ENCODE results near the gene TMEM127.

Gene TMEM127

GRCh38 chr2:96274355-96275056, 8.7 kb upstream of the TMEM127 start:
- TF ChIP-seq TAF1 (IDR thresholded peaks at IDR 0.05; ENCODE audit: borderline replicate concordance, insufficient read depth, low read length) (no peak), SIN3A (IDR thresholded peaks at IDR 0.05; ENCODE audit: borderline replicate concordance, insufficient read depth, low read length) (no peak), FOXP2 (optimal IDR thresholded peaks at IDR 0.05; ENCODE audit: borderline replicate concordance, extremely low read depth, extremely low read length, insufficient read depth) (no peak), POLR2AphosphoS5 (IDR thresholded peaks at IDR 0.05; ENCODE audit: low read depth, low read length) (no peak), REST (IDR thresholded peaks at IDR 0.05; ENCODE audit: insufficient read depth in 1 of 2, low read depth in 2 of 2, low read length in 2 of 2) (no peak)

DNA sequence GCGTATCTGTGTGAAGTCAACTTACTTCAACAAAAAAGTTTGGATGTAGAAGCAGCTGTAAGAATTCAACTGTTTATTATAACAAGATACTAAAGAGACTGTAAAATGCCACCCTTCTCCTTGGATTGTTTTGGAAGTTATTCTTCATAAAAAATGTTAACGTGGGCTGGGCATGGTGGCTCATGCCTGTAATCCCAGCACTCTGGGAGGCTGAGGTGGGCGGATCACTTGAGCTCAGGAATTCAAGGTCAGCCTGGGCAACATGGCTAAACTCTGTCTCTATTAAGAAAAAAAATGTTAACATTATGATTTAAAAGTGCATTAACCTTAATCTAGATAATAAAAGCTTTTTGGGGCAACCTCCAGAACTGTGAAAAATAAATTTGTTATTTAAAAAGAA, 8.0 kb upstream of the TMEM127 start:
- TF ChIP-seq REST (IDR thresholded peaks at IDR 0.05; ENCODE audit: insufficient read depth in 1 of 2, low read depth in 2 of 2, low read length in 2 of 2), result no peak
- TF ChIP-seq POLR2AphosphoS5 (IDR thresholded peaks at IDR 0.05; ENCODE audit: low read depth, low read length), result no peak
- TF ChIP-seq SIN3A (IDR thresholded peaks at IDR 0.05; ENCODE audit: borderline replicate concordance, insufficient read depth, low read length), result no peak
- TF ChIP-seq TAF1 (IDR thresholded peaks at IDR 0.05; ENCODE audit: borderline replicate concordance, insufficient read depth, low read length), result no peak
- TF ChIP-seq FOXP2 (optimal IDR thresholded peaks at IDR 0.05; ENCODE audit: borderline replicate concordance, extremely low read depth, extremely low read length, insufficient read depth), result no peak

DNA sequence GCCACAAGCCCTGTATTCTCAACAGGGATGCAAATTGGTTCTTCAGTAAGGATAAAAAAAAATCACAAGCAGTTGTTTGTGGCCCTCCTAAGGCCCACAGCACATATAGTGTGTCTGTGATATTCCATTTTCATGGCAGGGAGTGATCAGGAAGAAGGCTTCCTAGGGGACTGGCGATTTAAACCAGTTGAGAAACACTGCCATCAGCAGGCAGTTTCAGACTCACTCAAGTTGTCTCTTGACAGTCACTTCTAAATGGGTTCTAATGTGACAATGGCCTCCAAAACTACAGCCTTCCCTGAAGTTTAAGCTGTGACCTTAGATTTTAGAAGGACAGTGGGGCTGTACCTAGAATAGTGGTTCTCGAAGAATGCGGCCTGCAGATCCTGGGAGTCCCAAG, 6.2 kb upstream of the TMEM127 start:
- TF ChIP-seq FOXP2 (optimal IDR thresholded peaks at IDR 0.05; ENCODE audit: borderline replicate concordance, extremely low read depth, extremely low read length, insufficient read depth) (no peak), SIN3A (IDR thresholded peaks at IDR 0.05; ENCODE audit: borderline replicate concordance, insufficient read depth, low read length) (no peak), POLR2AphosphoS5 (IDR thresholded peaks at IDR 0.05; ENCODE audit: low read depth, low read length) (0 out of 2 replicates have a peak, but pooled peaks have one; percentile 14), REST (IDR thresholded peaks at IDR 0.05; ENCODE audit: insufficient read depth in 1 of 2, low read depth in 2 of 2, low read length in 2 of 2) (no peak), TAF1 (IDR thresholded peaks at IDR 0.05; ENCODE audit: borderline replicate concordance, insufficient read depth, low read length) (no peak)

DNA sequence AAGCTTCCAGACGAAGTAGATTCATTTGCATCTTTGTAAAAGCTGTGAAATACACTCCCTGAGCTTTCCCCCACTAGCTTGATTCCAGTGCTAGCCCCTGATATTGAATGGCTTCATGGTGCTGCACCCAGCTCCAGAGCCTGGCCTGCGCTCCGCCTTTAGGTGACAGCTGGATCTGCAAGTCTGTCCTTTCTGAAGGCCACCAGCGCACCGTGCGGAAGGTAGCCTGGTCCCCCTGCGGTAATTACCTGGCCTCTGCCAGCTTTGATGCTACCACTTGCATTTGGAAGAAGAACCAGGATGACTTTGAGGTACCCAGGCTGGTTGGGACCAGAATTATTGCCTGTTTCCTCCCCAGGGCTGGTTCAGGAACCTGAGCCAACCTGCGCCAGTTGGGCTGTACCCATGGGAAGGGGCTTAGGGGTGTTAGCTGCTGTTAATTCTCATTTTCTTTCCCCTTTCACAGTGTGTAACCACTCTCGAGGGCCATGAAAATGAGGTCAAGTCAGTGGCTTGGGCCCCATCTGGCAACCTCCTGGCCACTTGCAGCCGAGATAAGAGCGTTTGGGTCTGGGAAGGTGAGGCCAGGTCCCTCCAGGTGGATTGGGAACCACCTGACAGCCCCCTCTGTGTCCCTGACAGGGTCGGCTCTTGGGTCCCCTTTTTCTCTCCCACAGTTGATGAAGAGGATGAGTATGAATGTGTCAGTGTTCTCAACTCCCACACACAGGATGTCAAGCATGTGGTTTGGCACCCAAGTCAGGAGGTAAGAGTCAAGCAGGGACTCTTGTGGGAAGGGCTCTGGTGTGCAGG, 1.6 kb upstream of the TMEM127 start:
- TF ChIP-seq TAF1 (IDR thresholded peaks at IDR 0.05; ENCODE audit: borderline replicate concordance, insufficient read depth, low read length) (no peak), SIN3A (IDR thresholded peaks at IDR 0.05; ENCODE audit: borderline replicate concordance, insufficient read depth, low read length) (no peak), REST (IDR thresholded peaks at IDR 0.05; ENCODE audit: insufficient read depth in 1 of 2, low read depth in 2 of 2, low read length in 2 of 2) (no peak), POLR2AphosphoS5 (IDR thresholded peaks at IDR 0.05; ENCODE audit: low read depth, low read length) (no peak), FOXP2 (optimal IDR thresholded peaks at IDR 0.05; ENCODE audit: borderline replicate concordance, extremely low read depth, extremely low read length, insufficient read depth) (no peak)

Measured in PFSK-1 (cell line).